Inflammatory macrophage treated with lipopolysaccharide for 4 hours (primary cell): ENCODE data around the gene SLC15A4.
"Not testable (repeated sequence)": the region's sequence is repeated elsewhere in the genome, so short reads cannot be mapped to it uniquely, and the experiment has no call there.

Experiments used
- DNase-seq: peaks from one replicate; pipeline ENCODE4 v3.0.0-alpha.2; 2020

Gene SLC15A4

DNA sequence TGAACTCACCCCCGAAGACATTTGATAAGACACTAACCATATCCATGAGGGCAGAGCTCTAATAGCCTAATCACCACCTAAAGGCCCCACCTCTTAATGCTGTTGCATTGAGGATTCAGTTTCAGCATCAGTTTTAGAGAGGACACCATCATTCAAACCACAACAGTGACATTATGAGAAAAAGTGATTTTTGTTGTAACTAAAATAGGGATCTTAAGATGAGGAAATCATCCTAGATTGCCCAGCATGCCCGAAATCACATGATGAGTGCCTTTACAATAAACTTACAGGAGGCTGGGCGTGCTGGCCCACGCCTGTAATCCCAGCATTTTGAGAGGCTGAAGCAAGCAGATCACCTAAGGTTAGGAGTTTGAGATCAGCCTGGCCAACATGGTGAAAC, 19.8 kb upstream of the SLC15A4 start:
- peak; percentile 89 for DNase-seq

DNA sequence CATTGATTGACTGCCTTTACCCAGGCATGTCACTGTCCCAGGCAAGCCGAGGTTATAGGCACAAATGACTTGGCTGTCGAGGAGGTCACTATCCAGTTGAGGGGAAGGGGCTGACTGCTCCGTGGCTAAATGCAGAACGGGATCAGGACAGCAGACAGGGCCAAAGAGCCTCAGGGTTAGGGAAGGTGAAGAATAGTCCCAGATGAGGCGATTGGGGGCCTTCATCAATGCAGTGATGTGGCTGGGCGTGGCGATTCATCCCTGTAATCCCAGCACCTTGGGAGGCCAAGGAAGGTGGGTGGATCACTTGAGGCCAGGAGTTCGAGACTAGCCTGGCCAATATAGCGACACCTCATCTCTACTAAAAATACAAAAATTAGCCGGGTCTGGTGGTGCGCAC, 18.8 kb upstream of the SLC15A4 start:
- DNase-seq = no peak

- peak; percentile 72 for DNase-seq
These were observed 17.2 kb upstream of the SLC15A4 start for GRCh38 chr12:128840862-128841468.

DNA sequence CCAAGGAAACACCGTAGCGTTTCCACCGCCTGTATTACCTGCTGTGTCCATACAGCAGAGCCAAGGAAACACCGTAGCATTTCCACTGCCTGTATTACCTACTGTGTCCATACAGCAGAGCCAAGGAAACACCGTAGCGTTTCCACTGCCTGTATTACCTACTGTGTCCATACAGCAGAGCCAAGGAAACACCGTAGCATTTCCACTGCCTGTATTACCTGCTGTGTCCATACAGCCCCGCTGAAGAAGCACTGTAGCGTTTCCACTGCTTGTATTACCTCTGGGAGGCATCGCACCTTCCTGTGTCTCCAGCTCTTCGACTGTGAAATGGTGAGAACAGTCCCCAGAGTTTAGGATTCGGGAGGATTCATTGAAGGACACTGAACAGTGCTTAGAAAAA, 16.1 kb upstream of the SLC15A4 start:
- not testable (repeated sequence) for DNase-seq

GRCh38 chr12:128833418-128833817, 9.7 kb upstream of the SLC15A4 start:
- DNase-seq = no peak

DNA sequence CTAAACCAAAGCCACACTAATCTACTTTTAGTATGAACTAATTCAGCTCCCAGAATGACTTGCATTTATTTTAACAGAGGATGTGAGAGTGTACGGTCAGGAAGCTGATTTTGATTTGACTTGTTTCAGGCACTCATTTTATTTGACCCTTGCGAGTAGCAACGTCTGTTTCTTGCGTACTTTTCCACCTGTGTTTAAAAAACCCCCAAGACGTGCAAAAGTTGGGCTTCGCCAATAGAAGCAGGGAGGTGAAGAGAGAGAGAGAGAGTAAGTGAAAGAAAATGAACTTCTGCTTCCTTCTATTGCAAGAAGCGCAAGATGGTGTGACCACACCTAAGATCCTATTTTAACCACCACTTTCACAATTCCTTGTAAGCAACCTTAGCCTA, 6.7 kb upstream of the SLC15A4 start:
- DNase-seq = peak; percentile 80

- peak; percentile 96 for DNase-seq
These were observed 6.2 kb upstream of the SLC15A4 start for GRCh38 chr12:128829861-128830504.

- DNase-seq = no peak
These were observed 4.0 kb upstream of the SLC15A4 start for GRCh38 chr12:128827724-128828123.

DNA sequence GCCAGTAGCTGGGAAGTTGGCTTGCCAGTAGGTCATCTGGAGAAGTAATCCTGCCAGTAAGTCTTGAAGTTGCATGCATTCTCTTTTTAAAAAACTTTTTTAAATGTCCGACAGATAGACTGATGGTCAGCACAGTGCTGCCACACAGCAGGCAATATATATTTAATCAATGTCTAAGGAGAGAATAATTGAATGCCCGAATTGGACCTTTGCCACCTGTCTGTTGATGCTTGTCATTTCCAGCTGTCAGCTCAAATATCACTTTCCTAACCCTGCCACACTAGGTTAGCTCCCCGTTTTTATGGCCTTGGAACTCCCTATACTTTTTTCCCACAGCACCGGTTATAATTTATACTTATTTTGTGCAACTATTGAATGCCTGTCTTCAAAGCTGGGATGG, 2.1 kb upstream of the SLC15A4 start:
- DNase-seq = no peak

DNA sequence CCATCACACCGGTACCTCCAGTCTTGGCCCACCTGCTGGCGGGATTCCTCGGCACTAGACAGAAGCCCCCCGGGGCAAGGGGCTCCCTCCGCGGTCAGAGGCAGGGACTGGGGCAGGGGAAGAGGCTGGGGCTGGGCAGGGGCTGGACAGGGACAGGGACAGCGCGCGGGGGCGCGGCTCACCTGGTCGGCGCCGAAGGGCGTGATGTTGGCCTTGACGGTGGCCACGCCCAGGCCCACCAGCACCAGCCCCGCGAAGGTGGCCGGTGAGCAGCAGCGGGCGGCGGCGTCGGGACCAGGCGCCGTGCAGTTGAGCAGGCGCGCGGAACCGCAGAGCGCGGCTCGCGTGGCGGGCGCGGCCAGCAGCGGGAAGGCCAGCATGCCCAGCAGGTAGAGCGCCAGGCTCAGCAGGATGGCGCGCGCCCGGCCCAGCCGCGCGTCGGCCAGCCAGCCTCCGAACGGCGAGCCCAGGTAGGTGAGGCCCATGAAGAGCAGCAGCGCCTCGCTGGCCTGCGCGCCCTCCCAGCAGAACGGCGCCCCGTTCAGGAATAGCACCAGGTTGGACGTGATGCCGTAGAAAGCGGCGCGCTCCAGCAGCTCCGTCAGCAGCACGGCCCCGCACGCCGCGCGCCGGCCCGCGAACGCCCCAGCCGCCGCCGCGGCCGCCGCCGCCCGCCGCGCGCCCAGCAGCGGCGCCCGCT, 392 bp downstream of the SLC15A4 start:
- DNase-seq = no peak

DNA sequence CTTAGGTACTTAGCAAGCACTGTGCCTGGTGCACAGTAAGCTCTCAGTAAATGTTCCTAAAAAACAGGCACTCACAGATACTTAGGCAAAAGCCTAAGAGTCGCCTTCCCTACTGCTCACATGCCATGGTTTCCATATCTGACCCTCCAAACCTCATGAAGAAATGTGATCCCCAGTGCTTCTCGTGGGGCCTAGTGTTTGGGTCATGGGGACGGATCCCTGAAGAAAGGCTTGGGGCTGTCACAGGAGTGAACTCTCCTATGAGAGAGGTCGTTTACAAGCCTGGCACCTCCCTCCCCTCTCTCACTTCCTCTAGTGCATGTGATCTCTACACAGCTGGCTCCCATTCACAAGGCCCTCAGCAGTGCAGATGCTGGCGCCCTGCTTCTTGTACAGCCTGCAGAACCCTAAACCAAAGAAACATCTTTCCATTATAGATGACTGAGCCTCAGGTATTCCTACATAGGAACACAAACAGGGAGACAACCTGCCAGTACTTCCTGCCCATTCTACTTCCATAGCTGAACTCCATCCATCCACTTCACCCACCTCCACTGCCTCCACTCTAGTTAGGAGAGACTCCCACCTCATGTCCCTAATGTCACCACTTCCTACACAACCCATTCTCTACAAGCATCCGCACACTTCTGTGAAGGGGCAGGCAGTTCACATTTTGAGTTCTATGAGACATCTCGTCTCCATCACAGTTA, 2.9 kb downstream of the SLC15A4 start:
- DNase-seq = peak; percentile 93

DNA sequence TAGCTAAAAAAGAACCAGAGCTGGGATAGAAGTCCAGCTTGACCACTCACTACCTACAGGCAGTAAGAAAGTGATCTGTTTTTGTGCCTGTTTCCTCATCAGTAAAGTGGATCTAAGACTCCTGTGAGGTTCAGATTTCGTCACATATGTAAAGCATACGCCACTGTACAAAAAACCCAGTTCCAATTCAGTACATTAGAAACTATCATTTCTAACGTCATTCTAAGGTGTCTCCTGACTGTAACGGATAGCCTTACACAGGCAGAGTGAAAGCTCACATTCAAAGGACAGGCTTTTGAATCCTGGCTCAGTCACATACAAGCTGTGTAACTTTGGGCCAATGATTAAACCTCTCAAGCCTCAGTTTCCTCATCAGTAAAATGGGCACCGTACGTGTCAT, 3.5 kb downstream of the SLC15A4 start:
- peak; percentile 13 for DNase-seq

DNA sequence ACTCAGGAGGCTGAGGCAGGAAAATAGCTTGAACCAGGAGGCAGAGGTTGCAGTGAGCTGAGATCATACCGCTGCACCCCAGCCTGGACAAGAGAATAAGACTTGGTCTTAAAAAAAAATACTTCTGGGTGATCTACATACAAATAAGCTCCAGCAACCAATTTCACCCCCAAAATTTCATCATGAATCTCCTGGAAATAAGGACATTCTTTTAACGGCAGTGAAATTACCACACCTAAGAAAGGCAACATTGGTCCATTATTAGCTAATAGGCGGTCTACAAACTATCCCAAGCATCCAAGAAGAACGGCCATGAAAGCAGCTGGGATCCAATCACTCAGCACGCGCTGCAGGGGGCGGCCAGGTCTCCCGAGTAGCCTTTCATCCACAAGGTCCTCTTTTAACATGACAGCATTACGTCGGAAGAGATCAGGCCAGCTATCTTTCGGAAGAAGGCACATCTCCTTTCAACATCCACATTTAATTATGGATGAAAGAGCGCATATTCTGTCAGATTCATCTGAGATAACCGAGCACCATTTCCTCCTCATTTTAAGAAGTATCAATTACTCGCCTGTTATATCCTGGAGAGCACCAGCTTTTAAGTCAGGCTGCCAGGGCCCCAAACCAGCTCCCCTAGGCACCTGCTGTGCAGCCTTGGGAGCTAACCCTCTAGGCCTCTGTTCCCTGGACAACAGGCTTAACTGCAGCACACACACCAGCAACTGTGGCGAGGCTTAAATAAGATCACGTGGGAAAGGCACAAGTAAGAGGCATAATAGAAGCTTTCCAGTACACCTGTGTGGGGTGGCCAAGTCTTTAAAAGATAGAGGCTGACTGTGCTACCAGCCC, 4.2 kb downstream of the SLC15A4 start:
- no peak for DNase-seq

- DNase-seq = no peak
These were observed 5.4 kb downstream of the SLC15A4 start for GRCh38 chr12:128818065-128819022.

GRCh38 chr12:128817111-128818015, 6.4 kb downstream of the SLC15A4 start:
- peak; percentile 79 for DNase-seq

DNA sequence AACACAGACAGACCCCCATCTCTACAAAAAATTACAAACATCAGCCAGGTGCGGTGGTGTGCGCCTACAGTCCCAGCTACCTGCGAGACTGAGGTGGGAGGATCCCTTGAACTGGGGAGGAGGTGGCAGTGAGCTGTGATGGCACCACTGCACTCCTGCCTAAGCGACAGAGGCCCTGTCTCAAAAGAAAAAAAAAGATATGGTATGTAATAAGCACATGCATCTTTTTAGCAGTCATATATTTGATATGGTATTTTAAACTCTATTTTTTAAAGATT, 7.2 kb downstream of the SLC15A4 start:
- DNase-seq = no peak

GRCh38 chr12:128815779-128816642, 7.7 kb downstream of the SLC15A4 start:
- no peak for DNase-seq

DNA sequence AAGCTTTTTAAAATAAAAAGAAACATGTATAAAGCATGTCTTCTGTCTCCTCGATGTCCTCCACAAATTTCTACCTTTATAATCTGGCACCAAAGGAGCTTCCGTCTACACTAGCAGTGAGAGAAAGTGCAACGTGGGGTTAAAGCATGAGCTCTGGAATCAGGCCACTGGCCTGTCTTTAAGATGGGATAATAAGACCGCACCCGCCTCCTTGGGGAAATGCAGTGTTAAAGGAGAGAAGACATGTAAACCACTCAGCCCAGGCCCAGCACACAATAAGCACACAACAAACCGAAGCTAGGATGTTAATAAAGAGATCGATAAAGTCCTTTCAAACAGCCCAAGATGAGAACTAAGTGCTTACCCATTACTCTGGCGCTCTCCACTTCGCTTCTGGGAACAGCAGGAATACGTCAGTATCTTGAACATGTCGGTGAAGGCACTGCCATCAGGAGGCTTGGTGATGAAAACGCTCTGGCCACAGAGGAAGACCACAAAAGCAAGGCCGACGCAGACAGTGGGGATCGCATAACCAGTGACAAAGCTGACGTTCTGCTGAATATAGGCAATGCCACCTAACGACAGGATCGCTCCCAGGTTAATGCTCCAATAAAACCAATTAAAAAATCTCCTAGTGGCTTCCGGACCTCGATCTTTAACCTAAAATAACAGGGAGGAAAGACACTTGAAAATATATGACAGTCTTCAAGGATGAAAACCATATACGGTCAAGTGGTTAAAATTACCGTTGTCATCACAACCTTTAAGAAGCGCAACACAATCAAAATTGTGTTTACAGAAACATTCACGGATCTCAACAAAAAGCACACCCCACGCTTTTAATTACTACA, 9.1 kb downstream of the SLC15A4 start:
- DNase-seq = no peak

- peak; percentile 24 for DNase-seq
These were observed 9.9 kb downstream of the SLC15A4 start for GRCh38 chr12:128813883-128814282.
